A549 (cell line): ENCODE measurements around the gene ADGRL1.

Source experiments
- CTCF ChIP-seq: fragments of >200 bp; sonication (Bioruptor Twin); formaldehyde crosslinking; IDR thresholded peaks from 3 replicates; pipeline ENCODE4 v1.5.1; 2016
- KDM1A ChIP-seq: fragments of 200-600 bp; sonication (generic); IDR thresholded peaks from 2 replicates; pipeline ENCODE4 v1.6.1; 2016; ENCODE audit warnings: low read depth, mild to moderate bottlenecking
- PBX3 ChIP-seq: IDR thresholded peaks from 2 replicates; pipeline ENCODE4 v1.6.1; 2012
- POLR2A ChIP-seq: IDR thresholded peaks from 2 replicates; pipeline ENCODE4 v1.6.1; 2012; ENCODE audit warnings: mild to moderate bottlenecking, low read length

GRCh38 chr19:14160017-14160703 lies 45.8 kb downstream of the ADGRL1 start:
- TF ChIP-seq CTCF (no peak), PBX3 (no peak), POLR2A (no peak), KDM1A (no peak)
